GM21717 (cell line): ENCODE measurements around the gene CHD9.

ENCODE experiments used
- ATAC-seq: cut with Tn5 transposase; IDR thresholded peaks from one replicate; pipeline ENCODE4 v1.9.1; 2021; ENCODE audit warnings: mild to moderate bottlenecking, moderate library complexity; ENCODE audit not compliant: unreplicated experiment

The CHD9 gene

GRCh38 chr16:53334581-53334980, 279.8 kb downstream of the CHD9 start:
- ATAC-seq: no peak

- no peak for ATAC-seq
Measured at GRCh38 chr16:53337294-53337693, 282.5 kb downstream of the CHD9 start.

GRCh38 chr16:53341792-53342191, 287.0 kb downstream of the CHD9 start:
- ATAC-seq: no peak

- ATAC-seq: no peak
Measured at GRCh38 chr16:53355064-53355463, 300.3 kb downstream of the CHD9 start.

- no peak for ATAC-seq
Measured at GRCh38 chr16:53356478-53357207, 301.9 kb downstream of the CHD9 start.

GRCh38 chr16:53357208-53357586, 302.4 kb downstream of the CHD9 start:
- ATAC-seq: no peak

GRCh38 chr16:53357955-53358354, 303.2 kb downstream of the CHD9 start:
- ATAC-seq: no peak

- no peak for ATAC-seq
Measured at GRCh38 chr16:53358884-53359283, 304.1 kb downstream of the CHD9 start.

- ATAC-seq: no peak
Measured at GRCh38 chr16:53369921-53370320, 315.1 kb downstream of the CHD9 start.

GRCh38 chr16:53370827-53371226, 316.0 kb downstream of the CHD9 start:
- ATAC-seq: no peak

- peak; percentile 71 for ATAC-seq
Measured at GRCh38 chr16:53372992-53373871, 318.4 kb downstream of the CHD9 start.

GRCh38 chr16:53374800-53375199, 320.0 kb downstream of the CHD9 start:
- ATAC-seq: no peak

- ATAC-seq: peak; percentile 51
Measured at GRCh38 chr16:53378138-53378537, 323.3 kb downstream of the CHD9 start.
